Gastrocnemius medialis (tissue), 4 donors: ENCODE data around the gene PIK3C2G. TPM values are rescaled to one million over a fixed set of nuclear protein-coding genes. Genes with fewer than 3 reads are reported as not detected.

ENCODE experiments used
- ATAC-seq, 2 donors: fragments of 150-250 bp; one replicate each; pipeline ENCODE4 v1.9.1; 2016
- DNase-seq, 2 donors: peaks; one replicate each; pipeline ENCODE4 v3.0.0-alpha.2; 2019
- H3K27ac ChIP-seq, 4 donors: fragments of 200-600 bp; sonication (generic); 1 replicate in 1 of 4; 2 replicates in 3 of 4; pipeline ENCODE4 v1.5.1; 2016 to 2018; ENCODE audit warnings: mild to moderate bottlenecking in 2 of 4, moderate library complexity in 1 of 4
- H3K27me3 ChIP-seq, 3 donors: fragments of 200-600 bp; sonication (generic) in 2 of 3; 1 replicate in 1 of 3; 2 replicates in 2 of 3; pipeline versions ENCODE4 v1.5.1 to v1.6.0; 2016 to 2019; ENCODE audit warnings: mild to moderate bottlenecking in 1 of 3, moderate library complexity in 1 of 3
- H3K36me3 ChIP-seq, 2 donors: fragments of 200-600 bp; sonication (generic) in 1 of 2; one replicate each; pipeline ENCODE4 v1.5.1; 2017 to 2018
- H3K4me1 ChIP-seq, 2 donors: fragments of 200-600 bp; sonication (generic) in 1 of 2; one replicate each; pipeline ENCODE4 v1.5.1; 2016 to 2017; ENCODE audit warnings: mild to moderate bottlenecking in 2 of 2
- H3K4me3 ChIP-seq, 4 donors: fragments of 200-600 bp; sonication (generic) in 3 of 4; 1 replicate in 1 of 4; 2 replicates in 3 of 4; pipeline ENCODE4 v1.5.1; 2016 to 2019; ENCODE audit warnings: mild to moderate bottlenecking in 2 of 4
- H3K9me3 ChIP-seq, 3 donors: fragments of 200-600 bp; sonication (generic) in 2 of 3; 1 replicate in 1 of 3; 2 replicates in 2 of 3; pipeline ENCODE4 v1.5.1; 2016 to 2019
- POLR2A ChIP-seq, 2 donors: fragments of 450-650 bp; IDR thresholded peaks; one replicate each; pipeline ENCODE4 v1.6.1; 2017; ENCODE audit warnings: antibody characterized with exemption in 2 of 2, mild to moderate bottlenecking in 2 of 2, moderate library complexity in 2 of 2
- in situ Hi-C, 4 donors: fragments of 200-750 bp; cut with MboI; loops; one replicate each; pipeline versions ENCODE4 v1.15.0 to v1.8.0; 2017; ENCODE audit warnings: low sequenced_read_pairs in 4 of 4
- intact Hi-C: fragments of 100-400 bp; cut with DNase I; formaldehyde crosslinking; loops from one replicate; pipeline ENCODE4 v1.15.1; 2023; ENCODE audit warnings: low total_unique reads
- total RNA-seq, 4 donors: library from RNA; depleted of rRNA; stranded (reverse); fragments of >200 nt; gene quantifications; one replicate each; pipeline versions ENCODE4 v1.1.0 to v1.2.3, GENCODE V29; 2016
- TF ChIP-seq, protein P1 (sequence below), 5 experiments: fragments of 450-650 bp in 3 of 5; fragments of 200-600 bp in 2 of 5; sonication (generic) in 2 of 5; IDR thresholded peaks in 4 of 5; conservative IDR thresholded peaks in 1 of 5; 1 replicate in 4 of 5; 2 replicates in 1 of 5; pipeline ENCODE4 v1.5.1; 2016 to 2019; ENCODE audit warnings: antibody characterized with exemption in 5 of 5, mild to moderate bottlenecking in 3 of 5, moderate library complexity in 3 of 5

PIK3C2G gene
- total RNA-seq, 4 donors from 2014 or later: 0.40 TPM; not detected in 3

DNA sequence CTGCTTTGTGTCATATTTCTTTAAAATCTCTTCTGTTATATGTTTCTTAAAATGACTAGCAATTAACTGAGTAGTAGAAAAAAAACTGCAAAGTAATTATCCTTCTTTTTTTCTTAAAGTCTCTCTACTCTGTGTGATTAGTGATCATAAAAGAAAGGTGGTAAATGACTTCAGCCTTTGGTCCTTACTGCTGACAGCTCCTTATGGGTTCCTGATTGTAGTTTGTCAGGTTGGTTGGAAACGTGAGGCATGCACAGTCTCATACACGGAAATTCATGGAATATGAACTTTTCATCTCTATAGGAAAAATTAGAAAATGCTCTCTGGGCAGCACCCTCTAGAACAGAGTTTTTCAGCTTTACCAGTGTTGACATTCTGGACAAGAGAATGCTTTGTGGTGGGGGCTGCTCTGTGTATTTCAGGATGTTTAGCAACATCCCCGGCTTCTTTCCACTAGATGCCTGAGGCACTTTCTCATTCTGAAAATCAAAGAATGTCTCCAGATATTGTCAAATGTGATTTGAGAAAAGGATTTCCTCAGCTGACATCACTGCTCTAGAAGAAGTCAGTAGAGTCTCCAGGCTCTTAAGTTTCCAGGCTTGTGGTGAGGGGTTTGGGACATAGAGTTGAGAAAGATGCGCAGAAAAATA is 121.0 kb downstream of the PIK3C2G start:
- no peaks in the 10 kb centered on the region for H3K36me3 ChIP-seq
- no peak overlapping the region for H3K4me3 ChIP-seq
- no peaks in the 10 kb centered on the region for H3K27me3 ChIP-seq
- ATAC-seq (no peak), DNase-seq (no peak)
- intact Hi-C loops (no loop called here), in situ Hi-C loops (no loop called here)
- H3K4me1 ChIP-seq: no peaks in the 10 kb centered on the region
- no peaks in the 10 kb centered on the region for H3K9me3 ChIP-seq
- TF ChIP-seq POLR2A (IDR thresholded peaks at IDR 0.05): no peak
- TF ChIP-seq, protein P1, sequence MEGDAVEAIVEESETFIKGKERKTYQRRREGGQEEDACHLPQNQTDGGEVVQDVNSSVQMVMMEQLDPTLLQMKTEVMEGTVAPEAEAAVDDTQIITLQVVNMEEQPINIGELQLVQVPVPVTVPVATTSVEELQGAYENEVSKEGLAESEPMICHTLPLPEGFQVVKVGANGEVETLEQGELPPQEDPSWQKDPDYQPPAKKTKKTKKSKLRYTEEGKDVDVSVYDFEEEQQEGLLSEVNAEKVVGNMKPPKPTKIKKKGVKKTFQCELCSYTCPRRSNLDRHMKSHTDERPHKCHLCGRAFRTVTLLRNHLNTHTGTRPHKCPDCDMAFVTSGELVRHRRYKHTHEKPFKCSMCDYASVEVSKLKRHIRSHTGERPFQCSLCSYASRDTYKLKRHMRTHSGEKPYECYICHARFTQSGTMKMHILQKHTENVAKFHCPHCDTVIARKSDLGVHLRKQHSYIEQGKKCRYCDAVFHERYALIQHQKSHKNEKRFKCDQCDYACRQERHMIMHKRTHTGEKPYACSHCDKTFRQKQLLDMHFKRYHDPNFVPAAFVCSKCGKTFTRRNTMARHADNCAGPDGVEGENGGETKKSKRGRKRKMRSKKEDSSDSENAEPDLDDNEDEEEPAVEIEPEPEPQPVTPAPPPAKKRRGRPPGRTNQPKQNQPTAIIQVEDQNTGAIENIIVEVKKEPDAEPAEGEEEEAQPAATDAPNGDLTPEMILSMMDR (IDR thresholded peaks at IDR 0.05 in 4 of 5, conservative IDR thresholded peaks at IDR 0.05 in 1 of 5): no peak
- no peak overlapping the region for H3K27ac ChIP-seq

DNA sequence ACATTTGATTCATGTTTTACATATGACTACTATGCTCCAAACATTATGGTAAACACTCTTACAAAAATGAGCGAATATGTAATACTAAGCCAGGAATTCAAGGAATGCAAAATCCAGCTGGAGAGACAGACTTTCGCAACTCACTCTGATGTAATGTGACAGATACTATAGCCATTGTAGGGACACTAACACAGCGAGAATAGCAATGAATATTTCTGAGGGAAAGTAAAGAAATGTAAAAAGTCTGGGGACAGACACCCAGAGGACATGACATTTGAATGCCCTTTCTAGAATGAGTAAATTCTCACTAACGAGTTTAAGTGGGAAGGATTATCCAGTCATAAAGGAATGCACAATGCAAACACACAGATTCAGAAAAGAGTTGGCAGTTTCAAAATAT is 121.9 kb downstream of the PIK3C2G start:
- ATAC-seq: no peak
- H3K36me3 ChIP-seq: no peaks in the 10 kb centered on the region
- TF ChIP-seq, protein P1 (IDR thresholded peaks at IDR 0.05 in 4 of 5, conservative IDR thresholded peaks at IDR 0.05 in 1 of 5): no peak
- no peak for TF ChIP-seq POLR2A (IDR thresholded peaks at IDR 0.05)
- in situ Hi-C loops (no loop called here), intact Hi-C loops (no loop called here)
- no peaks in the 10 kb centered on the region for H3K27me3 ChIP-seq
- no peaks in the 10 kb centered on the region for H3K9me3 ChIP-seq
- H3K4me3 ChIP-seq: no peak overlapping the region
- no peak overlapping the region for H3K27ac ChIP-seq
- DNase-seq: no peak
- H3K4me1 ChIP-seq: no peaks in the 10 kb centered on the region

- H3K4me3 ChIP-seq: no peak overlapping the region
- in situ Hi-C loops (no loop called here), intact Hi-C loops (no loop called here)
- H3K27me3 ChIP-seq: no peaks in the 10 kb centered on the region
- no peak overlapping the region for H3K27ac ChIP-seq
- no peaks in the 10 kb centered on the region for H3K9me3 ChIP-seq
- ATAC-seq (no peak), DNase-seq (no peak)
- no peaks in the 10 kb centered on the region for H3K4me1 ChIP-seq
- no peak for TF ChIP-seq POLR2A (IDR thresholded peaks at IDR 0.05)
- TF ChIP-seq, protein P1 (IDR thresholded peaks at IDR 0.05 in 4 of 5, conservative IDR thresholded peaks at IDR 0.05 in 1 of 5): no peak
- H3K36me3 ChIP-seq: no peaks in the 10 kb centered on the region
Observed at GRCh38 chr12:18387706-18388105, 126.4 kb downstream of the PIK3C2G start.

DNA sequence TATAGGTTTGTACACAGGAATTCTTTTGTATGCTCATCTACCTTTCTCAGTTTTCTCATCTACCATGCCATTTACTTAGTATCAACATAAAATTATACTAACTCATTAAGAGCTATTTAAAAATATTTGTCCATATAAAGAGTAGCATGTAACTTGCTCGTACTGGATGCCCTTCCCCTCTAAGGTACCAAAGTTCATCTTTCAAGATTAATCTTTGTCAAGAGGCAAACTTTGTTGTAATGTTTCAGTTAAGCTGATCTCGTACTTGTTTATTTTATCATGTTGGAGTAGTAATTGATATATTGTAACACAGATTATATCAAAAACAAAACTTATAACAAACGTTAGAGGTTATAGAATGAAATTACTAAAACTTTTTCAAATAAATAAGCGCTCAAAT is 128.5 kb downstream of the PIK3C2G start:
- Histone ChIP-seq H3K36me3 (no peaks in the 10 kb centered on the region), H3K4me3 (no peak overlapping the region), H3K27ac (no peak overlapping the region), H3K4me1 (no peaks in the 10 kb centered on the region), H3K27me3 (no peaks in the 10 kb centered on the region), H3K9me3 (no peaks in the 10 kb centered on the region)
- in situ Hi-C loops (no loop called here), intact Hi-C loops (no loop called here)
- TF ChIP-seq POLR2A (IDR thresholded peaks at IDR 0.05): no peak
- TF ChIP-seq, protein P1 (IDR thresholded peaks at IDR 0.05 in 4 of 5, conservative IDR thresholded peaks at IDR 0.05 in 1 of 5): no peak
- DNase-seq (no peak), ATAC-seq (no peak)

DNA sequence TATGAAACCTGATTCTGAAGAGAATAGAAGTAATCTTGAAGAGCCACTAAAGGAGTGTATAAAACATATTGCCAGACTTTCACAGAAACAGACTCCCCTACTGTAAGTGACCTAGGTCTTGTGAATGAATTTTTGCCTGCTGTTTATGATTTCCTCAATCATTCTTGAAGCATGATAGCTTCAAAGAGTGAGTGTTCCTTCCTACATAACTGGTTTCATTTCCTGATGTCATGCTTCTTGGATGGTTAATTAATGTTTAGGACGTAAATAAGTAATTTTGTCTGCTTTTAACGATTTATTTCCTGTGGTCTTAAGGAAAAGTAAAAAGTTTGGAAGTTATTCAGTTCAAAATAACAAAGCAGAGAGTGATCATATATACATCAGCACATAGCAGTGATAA is 129.8 kb downstream of the PIK3C2G start:
- no peak for ATAC-seq

More for the DNA sequence above, 129.8 kb downstream of the PIK3C2G start:
- no peak overlapping the region for H3K4me3 ChIP-seq
- no peaks in the 10 kb centered on the region for H3K9me3 ChIP-seq
- in situ Hi-C loops (no loop called here), intact Hi-C loops (no loop called here)
- no peak overlapping the region for H3K27ac ChIP-seq
- no peaks in the 10 kb centered on the region for H3K36me3 ChIP-seq
- no peaks in the 10 kb centered on the region for H3K4me1 ChIP-seq
- TF ChIP-seq POLR2A (IDR thresholded peaks at IDR 0.05): no peak
- TF ChIP-seq, protein P1 (IDR thresholded peaks at IDR 0.05 in 4 of 5, conservative IDR thresholded peaks at IDR 0.05 in 1 of 5): no peak
- no peaks in the 10 kb centered on the region for H3K27me3 ChIP-seq
- DNase-seq: no peak
